GM19328 (cell line): ENCODE measurements around the gene STARD3NL.
A peak's percentile ranks its signal among the peaks of the same experiment; 100 is the strongest.

Source experiments
- ATAC-seq: cut with Tn5 transposase; IDR thresholded peaks from one replicate; pipeline ENCODE4 v1.9.1; 2021; ENCODE audit warnings: mild to moderate bottlenecking, moderate library complexity; ENCODE audit not compliant: unreplicated experiment

The STARD3NL gene

DNA sequence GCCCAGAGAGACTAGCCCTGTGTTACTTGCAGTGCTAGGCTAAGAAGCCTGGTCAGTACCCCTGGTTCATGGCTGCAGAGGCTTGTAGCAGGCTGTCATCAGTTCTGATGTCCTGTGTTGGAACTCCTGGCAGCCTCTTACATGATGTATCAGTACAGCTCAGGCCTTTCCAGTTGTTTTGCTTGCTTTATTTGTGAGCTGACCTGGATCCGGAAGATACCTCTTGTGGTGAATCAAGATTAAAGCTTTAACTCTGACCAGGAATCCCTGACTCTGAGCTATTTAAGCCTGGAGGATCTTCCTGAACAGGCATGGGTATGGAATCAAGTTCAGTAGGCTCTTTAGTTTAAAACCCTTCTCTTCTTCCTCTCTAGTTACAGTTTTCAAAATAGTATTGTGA lies 4.4 kb downstream of the STARD3NL start:
- ATAC-seq = no peak

DNA sequence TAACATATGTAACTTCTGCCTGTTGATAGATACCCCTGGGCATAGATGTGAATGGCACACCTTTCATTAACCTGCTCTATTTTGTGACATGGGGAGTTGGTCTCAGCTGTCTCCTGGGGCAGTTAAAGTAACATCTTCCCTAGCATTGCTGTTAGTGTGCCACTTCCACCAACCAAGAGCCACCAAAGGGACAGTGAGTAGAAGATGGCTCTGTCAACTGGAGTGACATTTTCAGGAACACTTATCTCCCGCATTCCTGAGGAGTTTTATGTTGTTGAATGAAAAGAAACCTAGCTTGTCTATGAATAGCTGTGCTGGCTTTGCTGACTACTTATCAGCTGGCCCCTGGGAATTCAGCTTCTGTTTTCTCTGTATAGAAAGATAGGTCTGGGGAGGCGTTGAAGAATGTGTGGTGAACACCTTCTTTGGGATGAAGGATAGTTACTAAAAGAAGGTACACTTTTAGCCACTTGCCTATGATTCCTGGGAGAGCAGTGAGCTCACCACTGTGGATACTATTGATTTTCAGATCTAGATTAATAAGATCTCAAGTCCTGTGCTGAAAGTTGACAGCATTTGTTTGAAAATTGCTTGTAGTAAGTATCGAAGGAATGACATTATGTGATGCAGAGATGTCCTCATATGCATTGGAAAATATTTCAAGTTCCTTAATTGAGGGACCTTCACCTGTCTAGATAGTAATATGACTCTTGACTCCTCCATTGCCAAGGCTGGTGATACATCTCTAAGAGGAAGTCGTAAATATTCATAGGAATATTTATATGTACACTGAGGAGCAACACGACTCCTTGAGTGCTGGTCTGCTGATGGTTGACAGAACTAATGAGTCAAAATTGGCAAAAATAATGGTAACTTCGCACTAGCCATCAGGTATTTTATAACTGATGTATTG lies 7.6 kb downstream of the STARD3NL start:
- ATAC-seq = no peak

DNA sequence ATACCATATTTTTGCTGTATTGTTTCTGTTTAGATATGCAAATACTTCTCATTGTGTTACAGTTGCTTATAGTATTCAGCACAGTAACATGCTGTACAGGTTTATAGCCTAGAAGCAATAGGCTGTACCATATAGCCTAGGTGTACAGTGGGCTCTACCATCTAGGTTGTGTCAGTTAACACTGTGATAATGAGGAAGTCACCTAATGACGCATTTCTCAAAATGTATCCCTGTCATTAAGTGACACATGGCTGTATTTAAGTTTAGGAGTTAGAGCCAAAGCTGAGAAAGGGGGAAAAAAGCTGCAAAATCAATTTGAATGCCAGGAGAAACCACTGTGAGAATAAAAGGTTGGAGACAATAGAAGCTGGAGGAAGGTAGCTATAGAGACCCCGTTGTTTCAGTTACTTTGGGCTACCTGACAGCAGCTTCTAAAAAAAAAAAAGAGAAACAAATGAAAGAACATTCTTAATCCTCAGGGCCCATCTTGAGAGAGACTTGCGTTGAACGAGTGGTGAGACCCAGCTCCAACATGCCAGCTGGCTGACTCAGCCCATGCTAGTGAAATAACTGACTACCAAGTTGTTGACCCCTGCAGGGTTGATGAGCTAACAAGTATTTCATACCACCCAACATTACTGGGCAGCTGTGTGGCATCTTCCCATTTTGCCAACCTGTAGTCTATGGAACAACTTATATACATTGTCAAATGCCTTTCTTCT lies 8.7 kb downstream of the STARD3NL start:
- no peak for ATAC-seq

DNA sequence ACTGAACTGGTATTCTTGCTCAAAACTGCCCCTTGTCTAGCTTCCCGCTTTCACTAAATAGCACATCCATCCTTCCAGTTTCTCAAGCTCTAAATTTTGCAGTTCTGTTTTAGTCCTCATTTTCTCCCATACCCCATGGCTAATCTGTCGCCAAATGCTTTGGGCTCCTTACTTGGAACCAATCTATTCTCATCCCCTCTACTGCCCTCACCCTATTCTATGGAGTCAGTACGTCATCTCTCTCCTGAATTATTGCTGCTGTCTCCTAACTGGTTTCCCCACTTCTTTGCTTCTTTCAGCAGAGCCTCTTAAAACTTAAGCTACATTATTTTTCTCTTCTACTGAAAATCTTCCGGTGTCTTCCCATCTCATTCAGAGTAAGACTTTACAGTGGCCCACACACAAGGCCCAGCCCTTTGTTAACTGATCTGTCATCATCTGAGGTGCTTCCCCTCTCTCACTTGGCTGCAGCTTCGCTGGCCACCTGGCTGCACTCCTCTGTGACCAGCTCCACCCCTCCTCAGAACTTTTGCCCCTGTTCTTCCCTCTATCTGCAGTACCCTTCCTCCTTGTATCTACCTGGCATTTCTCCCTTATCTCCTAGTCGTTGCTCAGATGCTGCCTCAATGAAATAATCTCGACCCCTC lies 9.9 kb downstream of the STARD3NL start:
- ATAC-seq = no peak

DNA sequence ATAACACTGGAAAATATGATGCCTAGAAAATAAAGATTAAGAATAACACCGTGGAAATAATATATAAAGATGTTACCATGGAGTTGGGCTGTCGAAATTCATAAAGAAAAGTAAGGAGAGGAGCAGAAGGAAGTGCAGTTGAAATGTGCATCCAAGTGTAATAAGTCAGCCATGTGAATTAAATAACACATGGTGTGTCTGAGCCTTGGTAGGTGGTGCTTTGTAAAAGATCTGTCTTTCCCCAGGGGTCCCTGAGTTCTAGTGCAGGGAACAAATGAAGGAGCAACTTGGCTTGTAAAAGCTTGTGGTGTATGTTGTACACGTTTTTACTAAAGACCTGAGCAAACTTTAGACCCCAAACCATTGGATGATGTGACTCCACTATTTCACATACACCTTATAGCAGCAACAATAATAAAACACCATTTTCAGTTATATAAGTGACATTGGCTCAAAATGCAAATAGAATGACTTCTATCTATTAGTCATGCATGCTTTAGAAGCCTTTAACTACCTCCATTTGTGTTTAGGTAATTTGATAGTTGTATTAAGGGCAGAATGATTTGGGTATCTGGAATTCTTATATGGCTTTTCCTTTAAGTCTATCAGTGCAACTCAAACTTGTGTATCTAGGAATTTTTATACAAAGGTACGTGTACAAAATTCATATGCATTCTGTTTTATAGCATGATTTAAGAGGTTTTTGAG lies 11.3 kb downstream of the STARD3NL start:
- no peak for ATAC-seq

DNA sequence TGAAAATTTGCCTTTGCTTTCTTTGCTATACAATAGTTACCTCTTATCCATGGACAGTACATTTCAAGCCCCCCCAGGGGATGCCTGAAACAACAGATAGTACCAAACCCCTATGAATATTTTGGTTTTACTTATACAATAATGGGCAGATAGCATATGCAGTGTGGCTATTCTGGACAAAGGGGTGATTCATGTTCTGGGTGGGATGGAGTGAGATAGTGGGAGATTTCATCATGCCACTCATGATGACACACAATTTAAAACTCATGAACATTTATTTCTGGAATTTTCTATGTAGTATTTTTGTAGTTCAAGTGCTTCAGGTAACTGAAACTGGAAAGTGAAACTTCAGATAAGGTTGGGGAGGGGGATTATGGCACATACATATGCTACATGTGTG lies 12.0 kb downstream of the STARD3NL start:
- ATAC-seq = no peak

DNA sequence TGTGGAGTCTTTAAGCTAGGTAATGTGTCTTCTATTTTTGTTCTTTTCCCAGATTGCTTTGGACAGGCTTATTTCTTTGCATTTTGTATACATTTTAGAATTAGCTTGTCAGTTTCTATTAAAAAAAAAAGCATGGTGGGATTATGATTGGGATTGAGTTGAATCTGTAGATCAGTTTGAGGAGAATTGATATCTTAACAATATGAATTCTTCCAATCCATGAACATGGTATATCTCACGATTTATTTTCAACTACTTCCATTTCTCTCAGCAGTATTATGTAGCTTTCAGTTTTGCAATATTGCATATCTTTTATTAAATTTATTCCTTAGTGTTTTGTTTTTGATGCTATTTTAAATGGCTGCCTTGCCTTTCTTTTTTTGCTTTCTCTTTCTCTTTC lies 13.7 kb downstream of the STARD3NL start:
- ATAC-seq = no peak

DNA sequence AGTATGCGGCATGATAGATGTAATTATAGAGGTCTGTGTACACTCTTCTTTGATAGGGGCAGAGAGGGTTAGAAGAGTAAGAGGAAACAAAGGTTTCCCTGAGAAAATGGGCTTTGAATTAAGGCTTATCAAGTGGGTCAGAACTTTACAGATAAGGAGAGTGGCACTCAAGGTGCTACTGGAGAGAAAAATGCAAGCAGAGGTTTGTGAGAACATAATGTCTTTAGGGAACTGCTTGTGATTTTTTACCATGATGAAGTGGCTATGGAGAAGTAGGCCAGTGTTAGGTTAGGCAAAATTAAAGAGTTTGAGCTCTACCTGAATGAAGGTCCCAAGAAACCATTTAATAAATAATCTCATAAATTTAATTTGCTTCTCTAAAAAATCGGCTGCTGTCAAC lies 14.3 kb downstream of the STARD3NL start:
- no peak for ATAC-seq

DNA sequence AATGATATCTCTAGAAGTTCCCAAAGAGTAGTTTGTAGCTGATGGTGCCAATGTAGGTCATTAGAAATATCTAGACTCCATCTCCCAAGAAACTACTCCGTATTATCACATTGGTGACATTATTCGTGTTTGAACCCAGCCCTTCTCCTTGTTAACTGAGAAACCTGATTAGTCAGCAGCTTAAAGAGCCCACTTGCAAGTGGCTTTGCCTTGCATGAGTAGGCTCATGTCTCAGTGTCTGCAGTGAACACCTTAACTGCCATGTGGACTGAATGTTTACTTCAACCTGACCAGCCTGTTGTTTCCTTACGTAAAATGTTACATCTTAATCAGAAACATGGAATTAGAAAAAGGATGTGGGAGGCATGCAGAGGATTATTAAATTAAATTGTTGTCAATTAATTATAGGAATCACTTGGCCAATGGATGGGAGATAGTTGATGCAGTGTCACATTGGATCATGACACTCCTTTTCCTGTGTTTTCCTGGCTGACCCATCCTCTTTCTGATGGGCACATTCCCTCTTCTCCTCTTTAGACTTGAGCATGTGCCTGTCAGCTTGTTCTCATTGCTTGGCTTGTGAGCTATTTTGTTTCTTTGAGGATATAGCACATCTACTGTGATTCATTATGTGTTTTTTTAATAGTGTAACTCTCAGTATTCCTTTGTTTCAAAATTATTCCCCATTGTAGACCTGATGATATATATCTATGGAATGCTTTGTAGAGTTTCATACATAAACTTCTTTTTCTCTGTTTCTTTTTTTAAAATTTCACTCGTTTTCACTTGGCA lies 18.0 kb downstream of the STARD3NL start:
- no peak for ATAC-seq

DNA sequence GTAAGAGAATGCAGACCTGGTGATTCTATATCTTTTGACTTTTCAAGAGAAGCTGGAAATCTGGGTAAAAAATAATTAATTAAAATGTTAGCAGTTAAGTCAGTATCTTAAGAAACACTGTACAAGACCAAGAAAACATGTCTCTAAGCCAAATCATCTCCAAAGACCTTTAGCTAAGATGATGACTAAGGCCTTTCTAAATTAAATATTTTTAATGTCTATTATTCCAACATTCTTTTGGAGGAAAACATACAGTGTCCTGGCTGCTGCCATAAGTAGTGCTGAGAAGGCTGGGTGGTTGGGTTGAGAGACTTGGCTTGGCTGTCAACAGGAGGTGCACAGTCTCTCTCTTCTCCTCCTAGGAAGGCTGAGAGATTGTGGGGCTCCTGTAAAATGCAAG lies 20.3 kb downstream of the STARD3NL start:
- no peak for ATAC-seq

DNA sequence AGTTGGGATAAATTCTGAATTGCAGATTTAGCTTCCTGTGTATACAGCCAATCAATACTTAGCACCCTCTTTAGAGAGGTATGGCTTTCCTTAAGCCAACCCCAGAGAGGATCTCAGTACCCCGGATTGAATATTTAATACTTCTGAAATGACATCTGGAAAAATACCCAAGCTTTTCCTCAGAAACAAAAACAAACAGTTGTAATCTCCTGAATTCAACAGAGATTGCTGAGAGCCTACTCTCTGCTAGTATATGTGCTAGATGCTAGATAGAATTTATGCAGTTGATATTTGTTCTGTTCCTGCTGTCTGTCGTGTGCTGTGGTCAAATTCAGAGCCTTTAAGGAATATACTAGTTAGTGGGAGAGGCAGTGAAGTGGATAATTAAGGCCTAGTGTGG lies 21.1 kb downstream of the STARD3NL start:
- ATAC-seq = no peak

DNA sequence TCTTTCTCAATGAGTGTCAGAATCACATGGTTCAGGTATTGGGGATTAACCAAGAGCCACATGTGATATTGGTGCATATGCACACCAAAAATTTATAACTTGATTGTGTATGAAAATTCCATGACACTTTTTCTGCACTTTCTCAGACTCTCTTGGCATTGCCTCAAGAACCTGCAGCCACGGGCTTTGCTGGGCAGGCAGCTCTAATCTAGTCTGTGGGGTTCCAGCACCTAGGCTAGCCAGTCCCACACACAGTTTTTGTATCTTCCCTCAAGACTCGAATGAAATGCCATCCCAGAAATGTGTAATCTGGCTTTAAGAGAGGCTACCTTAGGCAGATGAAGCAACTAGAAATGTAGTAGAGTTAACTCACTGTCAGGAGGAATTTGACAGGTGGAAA lies 21.7 kb downstream of the STARD3NL start:
- no peak for ATAC-seq

DNA sequence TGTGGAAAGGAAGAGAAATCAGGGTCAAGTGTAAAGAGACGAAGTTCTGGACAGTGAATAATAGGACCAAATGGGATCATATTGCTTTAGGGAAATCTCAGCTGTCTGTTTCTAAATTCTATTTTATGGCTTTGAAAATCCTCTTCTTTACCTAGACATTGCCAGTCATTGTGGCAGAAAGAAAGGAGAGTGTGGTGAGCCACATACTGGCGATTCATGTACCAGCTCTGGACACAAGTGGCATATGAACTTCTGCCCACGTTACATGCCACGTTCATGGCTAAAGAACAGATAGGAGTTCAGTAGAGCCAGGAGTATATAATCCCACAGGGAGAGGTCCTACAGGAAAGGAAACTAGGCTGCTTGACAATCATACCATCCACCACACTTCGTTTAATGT lies 28.0 kb downstream of the STARD3NL start:
- no peak for ATAC-seq

DNA sequence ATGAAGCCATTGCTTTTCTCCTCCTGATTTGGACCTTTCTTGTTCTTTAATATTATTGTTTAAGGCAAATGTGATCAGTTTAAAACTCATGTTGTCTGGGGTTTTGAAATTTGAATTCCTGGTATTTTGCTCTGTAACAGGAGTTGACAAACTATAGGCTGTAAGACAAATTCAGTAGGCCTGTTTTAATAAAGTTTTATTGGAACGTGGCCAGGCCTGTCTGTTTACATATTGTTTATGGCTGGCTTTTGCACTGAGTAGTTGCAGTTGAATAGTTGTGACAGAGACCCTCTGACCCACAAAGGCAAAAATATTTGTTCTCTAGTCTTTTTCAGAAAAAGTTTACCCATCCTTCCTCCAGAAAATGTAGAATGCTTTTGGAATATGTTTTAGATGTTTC lies 29.8 kb downstream of the STARD3NL start:
- no peak for ATAC-seq

DNA sequence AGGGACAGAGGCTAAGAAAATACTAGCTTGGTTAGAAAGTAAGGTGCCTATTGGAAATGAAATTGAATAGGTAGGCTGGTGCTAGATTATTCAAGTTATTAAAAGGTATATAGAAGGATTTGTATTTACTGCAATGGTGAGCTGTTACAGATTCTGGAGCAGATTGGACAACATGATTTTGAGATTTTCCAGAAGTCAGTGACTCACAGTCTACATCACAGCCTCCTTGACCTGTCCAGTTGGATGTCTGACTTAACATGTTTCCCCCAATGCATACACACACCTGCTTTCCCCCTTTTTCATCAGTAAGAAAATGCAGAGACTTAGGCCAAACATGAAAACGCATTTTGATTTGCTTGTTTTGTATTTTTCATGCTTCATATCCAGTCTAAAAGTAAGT lies 33.4 kb downstream of the STARD3NL start:
- no peak for ATAC-seq

DNA sequence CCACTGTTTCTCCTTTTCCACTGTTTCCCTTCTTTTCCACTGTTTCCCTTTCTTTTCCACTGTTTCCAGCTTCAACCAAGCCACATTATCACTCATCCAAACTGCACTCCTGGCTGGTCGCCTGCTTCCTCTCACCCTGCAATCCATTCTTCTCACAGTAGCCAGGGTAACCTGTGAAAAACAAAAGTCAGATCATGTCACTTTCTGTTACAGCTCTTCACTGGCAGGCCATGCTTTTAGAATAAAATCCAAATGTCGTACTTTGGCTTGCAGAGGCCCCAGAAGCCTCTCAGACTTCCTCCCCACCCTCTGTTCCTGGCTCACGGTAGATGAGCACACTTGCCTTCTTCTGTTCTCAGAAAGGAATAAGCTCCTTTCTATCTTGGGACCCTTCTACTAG lies 33.9 kb downstream of the STARD3NL start:
- ATAC-seq = no peak

DNA sequence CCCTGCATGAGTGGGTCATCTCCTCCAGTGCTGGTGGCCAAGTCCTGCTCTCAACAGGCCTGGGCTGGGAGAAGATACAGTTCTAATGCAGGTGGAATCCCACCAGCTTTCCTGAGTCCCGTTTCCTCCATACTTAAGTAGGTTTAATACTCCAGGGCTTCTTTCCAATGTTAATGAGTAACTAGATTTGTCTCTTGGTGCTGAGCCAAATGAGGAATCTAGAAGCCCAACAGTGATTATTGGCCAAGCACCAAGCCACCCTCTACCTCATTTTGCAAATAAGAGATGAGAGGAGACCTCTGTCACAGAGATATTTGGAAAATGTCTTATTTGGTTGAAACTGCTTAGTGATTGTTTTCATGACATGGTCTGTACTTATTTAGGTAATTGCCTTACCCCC lies 37.1 kb downstream of the STARD3NL start:
- no peak for ATAC-seq

DNA sequence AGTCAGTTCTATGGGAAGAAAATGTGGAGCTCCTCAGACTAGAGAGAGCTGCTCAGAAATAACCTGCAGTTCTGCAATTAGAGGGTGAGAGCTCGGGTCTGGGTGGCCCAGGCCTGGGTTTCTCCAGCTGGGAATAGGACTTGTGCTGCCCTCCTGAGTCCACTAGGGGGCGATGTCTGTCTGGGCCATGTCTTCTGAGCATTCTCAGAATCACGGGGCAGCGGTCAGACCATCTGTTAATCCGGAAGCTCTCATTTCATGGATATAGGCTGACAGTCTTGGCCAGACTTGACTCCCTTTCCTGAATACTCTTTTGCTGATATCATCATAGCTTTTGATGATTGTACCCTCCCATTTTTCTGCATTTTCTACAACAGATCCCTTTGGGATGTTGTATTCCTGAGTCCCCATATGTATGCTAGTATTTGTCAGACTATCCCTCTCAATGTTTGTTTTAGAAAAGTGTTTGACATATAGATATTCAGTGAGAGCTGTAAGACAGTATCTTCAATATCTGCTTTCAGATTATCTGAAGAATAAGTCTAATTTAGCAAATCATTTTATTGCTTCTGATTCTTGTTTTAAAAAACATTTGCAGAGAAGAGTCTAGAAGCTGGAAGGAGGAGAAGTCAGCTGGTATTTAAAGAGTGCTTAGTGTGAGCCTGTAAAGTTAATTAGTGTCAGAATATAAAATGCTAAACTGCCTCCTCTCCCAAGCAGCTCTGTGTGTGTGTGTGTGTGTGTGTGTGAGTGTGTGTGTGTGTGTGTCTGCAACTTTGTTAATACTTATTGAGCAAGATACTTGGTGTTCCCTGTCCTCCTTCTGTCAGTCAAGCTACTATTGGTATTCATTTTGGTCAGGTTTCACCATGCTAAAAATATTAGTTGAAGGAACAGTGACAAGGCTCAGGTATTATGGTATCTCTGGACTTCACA lies 38.0 kb downstream of the STARD3NL start:
- peak; percentile 88 for ATAC-seq

DNA sequence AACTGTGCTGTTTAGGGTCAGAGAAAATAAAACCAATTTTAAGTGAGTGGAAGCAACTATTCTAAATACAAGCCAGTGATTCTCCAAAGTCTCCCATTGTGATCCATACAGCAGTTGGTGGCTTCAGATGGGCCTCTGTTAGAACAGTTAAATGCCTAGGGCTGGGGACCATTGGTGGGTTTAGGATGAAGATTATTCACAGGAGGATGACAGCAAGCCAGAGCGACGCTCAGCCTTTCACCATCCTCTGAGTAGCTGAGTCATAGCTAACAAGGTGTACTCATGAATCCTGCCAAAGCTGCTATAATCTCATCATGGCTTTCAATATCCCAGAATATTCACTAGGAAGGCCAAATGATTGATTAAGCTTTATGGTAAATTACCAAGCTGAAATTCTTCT lies 39.6 kb downstream of the STARD3NL start:
- no peak for ATAC-seq
